IMR-90 (cell line): Measurements from ENCODE around the gene SCAF11. TPM values are rescaled to one million over a fixed set of nuclear protein-coding genes. Genes with fewer than 3 reads are reported as not detected.

Source experiments
- BHLHE40 ChIP-seq: fragments of 150-350 bp; IDR thresholded peaks from 2 replicates; pipeline ENCODE4 v1.6.1; 2016; ENCODE audit warnings: mild to moderate bottlenecking, low read depth, low read length
- MXI1 ChIP-seq: IDR thresholded peaks from 2 replicates; pipeline ENCODE4 v1.6.1; 2012; ENCODE audit warnings: low read depth, mild to moderate bottlenecking, low read length, moderate library complexity, borderline replicate concordance
- NFE2L2 ChIP-seq: fragments of 150-350 bp; IDR thresholded peaks from 2 replicates; pipeline ENCODE4 v1.6.1; 2016; ENCODE audit warnings: low read depth, mild to moderate bottlenecking, low read length
- SMC3 ChIP-seq: fragments of 150-350 bp; IDR thresholded peaks from 2 replicates; pipeline ENCODE4 v1.6.1; 2016; ENCODE audit warnings: low read depth, mild to moderate bottlenecking, antibody characterized with exemption, low read length, moderate library complexity
- polyA plus RNA-seq, 3 experiments: library from polyadenylated mRNA; depleted of rRNA; stranded (reverse); fragments of >200 nt; gene quantifications; 2 replicates each; pipeline ENCODE4 v1.2.3, GENCODE V29; 2012; ENCODE audit warnings: low replicate concordance in 1 of 3
- total RNA-seq: library from RNA; depleted of rRNA; stranded (reverse); fragments of >200 nt; gene quantifications from 2 replicates; pipeline ENCODE4 v1.2.3, GENCODE V29; 2012

SCAF11 gene
- total and polyA plus RNA-seq, 2 of the 4 experiments (the other 2 are of a cell fraction): 33.9 to 70.4 TPM

DNA sequence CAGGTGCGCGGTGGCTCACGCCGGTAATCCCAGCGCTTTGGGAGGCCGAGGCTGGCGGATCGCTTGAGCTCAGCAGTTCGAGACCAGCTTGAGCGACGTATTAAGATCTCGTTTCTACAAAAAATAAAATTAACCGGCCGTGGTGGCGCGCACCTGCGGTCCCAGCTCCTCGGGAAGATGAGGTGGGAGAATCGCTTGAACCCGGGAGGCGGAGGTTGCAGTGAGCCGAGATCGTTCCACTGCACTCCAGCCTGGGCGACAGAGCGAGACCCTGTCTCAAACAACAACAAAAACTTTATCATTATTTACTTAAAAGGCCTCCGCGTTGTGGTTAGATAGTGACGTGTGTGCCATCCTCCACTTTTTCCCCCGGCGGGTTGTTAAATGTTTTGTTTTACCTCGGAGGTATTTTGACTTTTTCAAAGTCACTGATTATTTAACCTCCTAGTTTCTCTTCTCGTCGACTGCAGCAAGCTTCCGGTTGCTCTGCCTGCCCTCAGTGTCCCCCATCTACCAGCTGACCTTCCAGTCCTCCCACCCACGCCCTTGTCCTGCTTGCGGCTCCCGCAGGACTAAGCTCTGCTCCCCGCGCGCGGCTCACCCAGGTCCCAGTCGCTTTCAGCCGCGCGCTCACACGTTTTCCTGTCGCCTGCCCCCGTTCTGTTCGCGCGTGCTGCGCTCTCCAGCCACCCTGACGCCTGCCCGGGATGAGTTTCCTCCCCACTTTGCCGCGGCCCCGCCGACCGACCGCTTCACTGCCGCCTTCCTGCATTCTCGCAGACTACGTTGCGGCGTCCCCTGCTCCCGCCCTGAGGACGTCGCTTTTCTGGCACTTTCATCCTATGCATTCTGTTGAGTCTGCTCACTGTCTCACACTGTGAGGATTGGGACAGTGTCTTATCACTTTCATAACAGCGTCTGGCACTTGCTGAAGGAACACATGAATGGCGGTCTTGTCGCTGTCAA lies 1.2 kb upstream of the SCAF11 start (continued):
- TF ChIP-seq SMC3 (no peak), NFE2L2 (no peak), BHLHE40 (peak; percentile 91), MXI1 (peak; percentile 71)
